Omental fat pad (tissue), 4 donors: ENCODE results near the gene SMIM32. TPM values are rescaled to one million over a fixed set of nuclear protein-coding genes. Genes with fewer than 3 reads are reported as not detected.

Experiments
- ATAC-seq: fragments of 150-250 bp; one replicate; pipeline ENCODE4 v1.9.1; 2016; ENCODE audit warnings: mild to moderate bottlenecking, moderate library complexity; ENCODE audit not compliant: low FRiP score
- DNase-seq: peaks from one replicate; pipeline ENCODE4 v3.0.0-alpha.2; 2019; ENCODE audit warnings: low spot score
- CTCF ChIP-seq, 3 donors: fragments of 450-650 bp; IDR thresholded peaks; one replicate each; pipeline ENCODE4 v1.5.1; 2016 to 2017; ENCODE audit warnings: antibody characterized with exemption in 3 of 3, mild to moderate bottlenecking in 3 of 3, moderate library complexity in 2 of 3
- total RNA-seq, 4 donors: library from RNA; depleted of rRNA; stranded (reverse); fragments of >200 nt; gene quantifications; one replicate each; pipeline ENCODE4 v1.1.0, GENCODE V29; 2016

The SMIM32 gene
- total RNA-seq, 4 donors from 2014 or later, result not detected

GRCh38 chr5:136202469-136203205, 9.7 kb upstream of the SMIM32 start:
- no peak for TF ChIP-seq CTCF (IDR thresholded peaks at IDR 0.05)
- DNase-seq (no peak), ATAC-seq (no peak)

- DNase-seq (no peak), ATAC-seq (no peak)
- no peak for TF ChIP-seq CTCF (IDR thresholded peaks at IDR 0.05)
These were observed 8.9 kb upstream of the SMIM32 start for GRCh38 chr5:136201870-136202269.

GRCh38 chr5:136200761-136201160, 7.8 kb upstream of the SMIM32 start:
- no peak for ATAC-seq
- DNase-seq, result no peak
- no peak for TF ChIP-seq CTCF (IDR thresholded peaks at IDR 0.05)

- DNase-seq, result no peak
- no peak for TF ChIP-seq CTCF (IDR thresholded peaks at IDR 0.05)
- ATAC-seq, result no peak
These were observed 7.2 kb upstream of the SMIM32 start for GRCh38 chr5:136200130-136200529.

- ATAC-seq (no peak), DNase-seq (no peak)
- no peak for TF ChIP-seq CTCF (IDR thresholded peaks at IDR 0.05)
These were observed 6.4 kb upstream of the SMIM32 start for GRCh38 chr5:136199408-136199807.

GRCh38 chr5:136198453-136198852, 5.5 kb upstream of the SMIM32 start:
- ATAC-seq (no peak), DNase-seq (no peak)
- TF ChIP-seq CTCF (IDR thresholded peaks at IDR 0.05), result no peak

GRCh38 chr5:136197462-136198142, 4.6 kb upstream of the SMIM32 start:
- no peak for ATAC-seq
- no peak for TF ChIP-seq CTCF (IDR thresholded peaks at IDR 0.05)
- no peak for DNase-seq
